Fibroblast of villous mesenchyme (primary cell): ENCODE measurements around the gene ITGBL1. TPM values are rescaled to one million over a fixed set of nuclear protein-coding genes. Genes with fewer than 3 reads are reported as not detected.
A peak's percentile ranks its signal among the peaks of the same experiment; 100 is the strongest.

Source experiments
- DNase-seq: peaks from one replicate; pipeline ENCODE4 v3.0.0-alpha.2; 2010; ENCODE audit warnings: low read depth
- H3K4me3 ChIP-seq: 2 replicates; pipeline ENCODE4 v1.5.1; 2011; ENCODE audit warnings: low read depth, mild to moderate bottlenecking, low read length
- CTCF ChIP-seq: IDR thresholded peaks from 2 replicates; pipeline ENCODE4 v1.5.1; 2012; ENCODE audit warnings: low read depth, mild to moderate bottlenecking, low read length; ENCODE audit not compliant: insufficient read depth
- total RNA-seq: library from RNA; depleted of rRNA; stranded (reverse); fragments of >200 nt; gene quantifications from 2 replicates; pipeline ENCODE4 v1.2.3, GENCODE V29; 2012

The ITGBL1 gene
- total RNA-seq, 1 donor: 21.2 TPM

- no peak for DNase-seq
- H3K4me3 ChIP-seq: no peak overlapping the region
- no peak for TF ChIP-seq CTCF
These were observed 46.9 kb downstream of the ITGBL1 start for GRCh38 chr13:101499406-101499805.

- DNase-seq: no peak
- TF ChIP-seq CTCF: no peak
- no peak overlapping the region for H3K4me3 ChIP-seq
These were observed 50.1 kb downstream of the ITGBL1 start for GRCh38 chr13:101502618-101503017.

DNA sequence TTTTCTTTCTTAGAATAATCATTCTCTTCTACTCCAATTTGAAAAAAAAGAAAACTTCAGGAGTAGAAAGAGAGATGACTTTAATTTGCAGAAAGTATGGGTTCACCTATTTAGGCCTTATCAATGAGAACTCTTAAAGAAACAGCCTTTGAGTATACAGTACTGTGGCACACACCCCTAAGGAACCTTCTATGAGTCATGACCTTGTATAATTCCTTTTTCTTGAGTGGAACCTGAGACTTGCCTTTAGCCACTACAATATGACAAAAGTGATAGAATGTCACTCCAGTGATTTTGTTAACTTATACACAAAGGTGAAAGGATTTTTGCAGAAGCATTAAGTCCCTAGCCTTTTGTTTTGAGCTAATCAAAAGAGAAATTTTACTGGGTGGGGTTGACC is 58.7 kb downstream of the ITGBL1 start:
- DNase-seq: no peak
- H3K4me3 ChIP-seq: no peak overlapping the region
- no peak for TF ChIP-seq CTCF

GRCh38 chr13:101511766-101512165 is 59.3 kb downstream of the ITGBL1 start:
- no peak for DNase-seq
- no peak for TF ChIP-seq CTCF
- H3K4me3 ChIP-seq: no peak overlapping the region

DNA sequence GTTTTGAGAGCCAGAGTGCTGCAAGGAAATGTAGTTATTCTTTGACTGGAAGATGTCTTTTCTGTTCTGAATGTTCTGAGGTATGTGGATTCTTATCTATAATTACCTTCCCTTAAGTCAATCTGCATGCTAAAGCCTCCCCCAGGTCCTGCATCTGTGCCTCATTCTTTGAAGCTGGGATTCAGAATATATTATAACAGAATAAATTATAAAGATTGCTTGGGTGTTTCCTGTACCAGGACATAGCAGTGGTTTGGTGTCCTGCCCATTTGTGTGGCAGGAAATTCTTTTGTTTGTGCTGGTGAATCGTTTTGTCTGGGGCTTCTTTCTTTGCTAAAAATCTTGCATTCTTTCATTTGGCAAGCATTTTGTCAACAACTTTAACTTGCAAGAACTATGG is 60.2 kb downstream of the ITGBL1 start:
- H3K4me3 ChIP-seq: no peak overlapping the region
- DNase-seq: no peak
- no peak for TF ChIP-seq CTCF

GRCh38 chr13:101514100-101514499 is 61.6 kb downstream of the ITGBL1 start:
- no peak for TF ChIP-seq CTCF
- H3K4me3 ChIP-seq: no peak overlapping the region
- DNase-seq: no peak

DNA sequence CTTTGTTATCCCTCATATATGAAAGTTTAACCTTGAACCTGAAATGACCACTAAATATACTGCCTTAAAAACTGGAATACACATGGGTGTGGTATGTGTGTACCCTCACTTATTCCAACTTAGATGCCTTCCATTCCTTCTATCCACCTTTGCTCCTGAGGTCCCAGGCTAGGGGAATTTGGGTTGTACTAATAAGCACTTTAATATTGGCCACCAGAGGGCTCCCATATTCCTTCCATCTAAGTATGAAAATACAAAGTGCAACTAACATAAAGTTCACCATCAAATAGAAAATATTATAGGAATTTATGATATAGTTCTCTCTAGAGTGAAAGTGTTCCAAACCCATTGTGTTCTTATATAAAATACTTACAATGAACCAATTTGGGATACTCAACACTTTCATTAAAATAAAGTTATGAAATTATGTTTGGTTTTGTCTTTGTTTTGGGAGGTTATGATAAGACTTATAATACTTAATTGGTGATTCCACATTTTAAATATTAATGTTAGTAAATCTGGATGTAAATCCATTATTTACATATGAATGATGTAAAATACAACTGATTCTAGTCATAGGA is 62.3 kb downstream of the ITGBL1 start:
- DNase-seq: peak; percentile 82
- TF ChIP-seq CTCF: peak; percentile 75
- no peak overlapping the region for H3K4me3 ChIP-seq
